ENCODE results near the gene HADHA.

The HADHA gene

DNA sequence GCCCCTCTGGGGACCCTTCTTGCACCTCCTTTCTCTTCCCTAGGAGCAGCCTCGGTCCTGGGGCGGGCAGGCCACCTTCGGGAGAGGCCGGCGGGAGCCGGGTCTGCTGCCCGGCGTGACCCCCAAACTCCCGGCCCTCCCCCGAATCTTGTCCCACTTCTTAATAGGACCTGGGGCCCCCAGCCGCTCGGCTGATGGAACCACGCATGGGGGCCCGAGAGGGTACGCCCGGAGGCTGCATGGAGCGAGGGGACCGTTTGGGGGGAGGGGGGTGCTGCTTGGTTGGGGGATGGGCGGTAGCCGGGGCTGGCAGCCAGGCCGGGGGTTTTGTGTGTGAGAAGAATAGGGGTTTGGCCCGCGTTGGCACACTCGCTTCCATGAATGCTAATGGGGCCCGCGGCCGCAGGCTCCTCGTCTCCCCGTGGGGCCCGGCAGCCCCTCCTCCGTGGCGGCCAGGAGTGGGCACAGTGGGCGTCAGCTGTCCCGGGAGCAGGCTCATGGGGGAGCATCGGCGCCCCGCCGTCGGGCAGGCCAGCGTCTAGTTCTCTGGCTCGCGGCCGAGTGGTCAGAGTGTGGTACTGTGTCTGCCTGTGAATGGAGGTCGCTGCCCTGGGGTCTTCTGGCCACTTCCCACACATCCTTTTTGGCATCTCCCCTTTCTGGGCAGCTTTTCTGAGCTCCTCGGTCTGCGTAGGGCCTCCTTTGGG, 70.5 kb downstream of the HADHA start:
- ChIA-PET POLR2A (ENCODE audit: low non-redundant PET) (no interaction called here), CTCF (interaction anchor here (1.4 to 2.2 kb wide), 2 partner anchors 10 to 11 kb away, joined by 5 to 12 read pairs; no protein-coding TSS in a partner anchor)
- TF ChIP-seq, protein P1, sequence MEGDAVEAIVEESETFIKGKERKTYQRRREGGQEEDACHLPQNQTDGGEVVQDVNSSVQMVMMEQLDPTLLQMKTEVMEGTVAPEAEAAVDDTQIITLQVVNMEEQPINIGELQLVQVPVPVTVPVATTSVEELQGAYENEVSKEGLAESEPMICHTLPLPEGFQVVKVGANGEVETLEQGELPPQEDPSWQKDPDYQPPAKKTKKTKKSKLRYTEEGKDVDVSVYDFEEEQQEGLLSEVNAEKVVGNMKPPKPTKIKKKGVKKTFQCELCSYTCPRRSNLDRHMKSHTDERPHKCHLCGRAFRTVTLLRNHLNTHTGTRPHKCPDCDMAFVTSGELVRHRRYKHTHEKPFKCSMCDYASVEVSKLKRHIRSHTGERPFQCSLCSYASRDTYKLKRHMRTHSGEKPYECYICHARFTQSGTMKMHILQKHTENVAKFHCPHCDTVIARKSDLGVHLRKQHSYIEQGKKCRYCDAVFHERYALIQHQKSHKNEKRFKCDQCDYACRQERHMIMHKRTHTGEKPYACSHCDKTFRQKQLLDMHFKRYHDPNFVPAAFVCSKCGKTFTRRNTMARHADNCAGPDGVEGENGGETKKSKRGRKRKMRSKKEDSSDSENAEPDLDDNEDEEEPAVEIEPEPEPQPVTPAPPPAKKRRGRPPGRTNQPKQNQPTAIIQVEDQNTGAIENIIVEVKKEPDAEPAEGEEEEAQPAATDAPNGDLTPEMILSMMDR (conservative IDR thresholded peaks at IDR 0.05; ENCODE audit: low read depth): no peak
- no peak for DNase-seq (ENCODE audit: low spot score)
- no peak overlapping the region for H3K27ac ChIP-seq

DNA sequence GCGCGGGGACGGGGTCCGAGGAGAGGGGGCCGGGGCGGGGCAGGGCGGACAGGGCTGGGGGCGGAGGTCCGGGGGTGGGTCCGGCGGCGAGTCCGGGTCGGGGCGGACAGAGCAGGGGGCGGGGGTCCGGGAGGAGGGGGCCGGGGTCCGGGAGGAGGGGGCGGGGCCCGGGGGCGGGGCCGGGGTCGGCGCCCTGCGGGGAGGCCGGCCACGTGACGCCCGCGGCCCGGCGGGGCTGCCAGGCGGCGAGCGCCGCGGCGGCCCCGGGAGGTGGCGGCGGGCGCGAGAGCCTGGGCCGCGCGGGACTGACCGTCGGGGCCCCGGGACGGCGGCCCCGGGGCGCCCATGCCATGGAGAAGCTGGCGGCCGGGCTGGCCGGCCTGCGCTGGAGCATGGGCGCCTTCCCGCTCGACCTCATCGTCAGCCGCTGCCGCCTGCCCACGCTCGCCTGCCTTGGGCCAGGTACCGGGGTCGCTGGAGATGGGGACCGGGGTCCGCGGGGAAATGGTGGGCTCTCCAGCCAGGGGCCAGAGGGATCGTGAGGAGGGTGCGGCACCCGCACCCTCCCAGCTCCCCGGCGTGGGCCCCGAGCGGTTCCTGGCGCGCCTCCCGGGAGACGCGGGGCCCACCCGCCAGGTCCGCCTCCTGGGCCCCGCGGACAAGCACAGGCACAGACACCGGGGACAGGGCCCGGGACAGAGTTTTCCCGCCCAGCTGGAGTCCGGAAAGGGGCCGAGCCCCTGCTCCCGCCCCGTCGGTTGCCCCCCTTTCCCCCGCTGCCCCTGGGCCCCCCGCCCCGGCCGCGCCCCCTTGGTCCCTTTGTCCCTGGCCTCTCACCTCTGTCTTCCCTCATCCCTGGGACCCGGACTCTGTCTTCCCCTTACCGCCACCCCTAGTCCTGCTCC, 71.3 kb downstream of the HADHA start, which contains the start of gene GAREM2:
TSS of gene GAREM2 (plus strand) at position 218 of the 905 bp plus-strand sequence. CDS start at position 351, 133 bp downstream.
- DNase-seq (ENCODE audit: low spot score): no peak
- ChIA-PET CTCF (interaction anchor here (1.4 kb wide), 1 partner anchor 11 kb away, joined by 5 read pairs; no protein-coding TSS in a partner anchor), POLR2A (ENCODE audit: low non-redundant PET) (no interaction called here)
- TF ChIP-seq, protein P1 (conservative IDR thresholded peaks at IDR 0.05; ENCODE audit: low read depth): no peak
- no peak within 1 kb of the TSS for H3K27ac ChIP-seq

DNA sequence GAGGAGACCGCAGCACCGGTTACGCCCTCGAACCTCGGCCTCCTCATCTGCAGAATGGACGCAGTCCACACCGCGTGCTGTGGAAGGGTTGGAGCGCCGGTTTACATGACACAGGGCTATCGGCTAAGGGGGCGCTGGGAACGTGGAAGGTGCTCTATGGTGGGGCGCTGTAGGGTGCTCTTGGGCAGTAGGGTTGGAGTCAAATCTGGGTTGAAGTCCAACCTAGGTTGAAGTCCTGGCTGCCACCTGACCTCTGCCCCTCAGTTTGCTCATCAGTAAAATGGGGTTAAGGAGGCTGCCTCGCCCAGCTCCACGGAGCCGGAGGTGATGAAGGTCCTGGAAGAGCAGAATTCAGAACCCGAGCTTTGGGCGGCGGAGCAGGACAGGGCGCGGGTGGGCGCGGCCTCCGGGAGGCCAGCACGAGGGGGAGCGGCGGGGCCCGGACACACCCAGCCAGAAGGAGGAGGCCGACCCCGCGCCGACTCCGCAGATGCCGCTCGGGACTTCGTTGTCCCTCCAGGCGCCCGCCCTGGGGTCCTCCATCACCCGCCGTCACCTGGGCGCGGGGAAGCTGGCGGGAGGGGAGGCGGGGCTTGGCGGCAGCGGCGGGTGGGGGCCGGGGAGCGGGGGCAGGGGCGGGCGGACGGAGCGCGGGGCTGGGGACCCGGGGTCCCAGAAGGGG, 72.1 kb downstream of the HADHA start:
- ChIA-PET CTCF (interaction anchor here (0.6 to 1.4 kb wide), 2 partner anchors 12 to 267 kb away, joined by 3 to 5 read pairs; no protein-coding TSS in a partner anchor), POLR2A (ENCODE audit: low non-redundant PET) (no interaction called here)
- TF ChIP-seq, protein P1 (conservative IDR thresholded peaks at IDR 0.05; ENCODE audit: low read depth): no peak

DNA sequence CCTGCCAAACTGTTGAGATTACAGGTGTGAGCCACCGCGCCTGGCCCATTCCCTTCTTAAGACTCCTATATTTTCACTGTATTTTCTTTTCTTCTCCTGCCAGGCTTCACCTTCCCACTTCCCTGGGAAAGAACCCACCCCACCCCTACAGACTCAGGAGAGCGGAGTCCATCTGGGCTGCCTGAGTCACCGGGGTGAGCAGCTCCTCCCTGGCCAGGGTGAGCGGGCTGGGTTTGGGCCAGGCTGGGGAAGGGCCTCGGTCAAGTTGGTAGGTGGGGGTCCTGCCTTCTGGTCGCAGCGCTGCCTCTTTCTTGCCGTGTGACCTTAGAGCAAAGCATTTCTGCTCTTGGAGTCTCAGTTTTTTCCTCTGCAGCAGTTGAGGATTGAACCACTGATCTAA, 73.6 kb downstream of the HADHA start:
- TF ChIP-seq, protein P1 (conservative IDR thresholded peaks at IDR 0.05; ENCODE audit: low read depth): no peak
- POLR2A ChIA-PET (ENCODE audit: low non-redundant PET): no interaction called here
- CTCF ChIA-PET: interaction anchor here (0.7 to 0.8 kb wide), 2 partner anchors 34 to 129 kb away, joined by 3 to 4 read pairs; no protein-coding TSS in a partner anchor
- no peak for DNase-seq (ENCODE audit: low spot score)
- H3K27ac ChIP-seq: 0 out of 2 replicates have a peak overlapping the region, but pooled peaks have one; percentile 13

More for the DNA sequence above, 72.1 kb downstream of the HADHA start:
- DNase-seq (ENCODE audit: low spot score): no peak
- H3K27ac ChIP-seq: no peak overlapping the region

DNA sequence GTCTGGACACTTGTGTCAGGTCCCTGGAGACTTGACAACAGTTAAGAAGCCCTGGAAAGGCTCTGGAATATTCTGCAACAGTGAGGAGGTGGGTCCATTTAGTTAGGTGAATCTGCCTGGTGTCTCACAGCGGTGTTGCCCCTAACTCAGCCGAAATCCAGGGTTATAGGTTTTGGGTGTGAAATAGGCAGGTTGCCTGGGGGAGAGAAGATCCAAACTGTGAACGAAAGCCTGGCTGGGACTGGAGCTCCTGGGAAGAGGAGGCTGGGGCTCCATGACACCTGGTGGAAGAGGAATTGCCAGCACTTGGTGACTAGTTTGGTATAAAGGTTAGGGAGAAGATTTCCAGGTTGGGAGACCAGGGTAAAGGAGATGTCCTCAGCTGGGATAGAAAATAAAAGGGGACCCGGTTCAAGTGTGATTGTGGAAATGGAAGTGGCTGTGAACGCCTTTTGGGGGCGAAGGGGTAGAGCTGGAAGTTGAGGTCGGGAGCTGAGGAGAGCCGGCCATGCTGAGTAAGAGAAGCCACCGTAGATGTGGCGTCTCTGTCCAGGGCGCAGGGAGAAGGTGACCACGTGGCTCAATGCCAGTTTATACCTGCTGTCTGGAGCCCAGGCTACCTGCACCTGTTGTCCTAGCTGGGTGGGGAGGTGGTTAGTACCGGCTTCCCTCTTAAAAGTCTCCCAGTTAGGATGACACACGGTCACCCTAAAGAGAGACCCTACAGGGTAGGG, 74.6 kb downstream of the HADHA start:
- TF ChIP-seq, protein P1 (conservative IDR thresholded peaks at IDR 0.05; ENCODE audit: low read depth): no peak
- no peak for DNase-seq (ENCODE audit: low spot score)
- H3K27ac ChIP-seq: no peak overlapping the region
- CTCF ChIA-PET: interaction anchor here (0.7 kb wide), 2 partner anchors 23 to 933 kb away, joined by 3 read pairs; no protein-coding TSS in a partner anchor
- POLR2A ChIA-PET (ENCODE audit: low non-redundant PET): interaction anchor here (0.5 kb wide), 1 partner anchor 229 kb away, joined by 5 read pairs; no protein-coding TSS in a partner anchor
